Measurements from ENCODE around the gene CSAD. TPM values are rescaled to one million over a fixed set of nuclear protein-coding genes. Genes with fewer than 3 reads are reported as not detected.
A peak's percentile ranks its signal among the peaks of the same experiment; 100 is the strongest.

The CSAD gene
- total and polyA plus RNA-seq, 11 donors, result 4.3 to 26.5 (median 8.2) TPM

GRCh38 chr12:53218551-53219291, 38.0 kb upstream of the CSAD start:
- Histone ChIP-seq H3K4me3 (peak overlapping the region; percentile 57 to 95 (median 74)), H3K27me3 (no peaks in the 10 kb centered on the region), H3K36me3 (peaks cover 0 to 16% (median 7%) of the 10 kb centered on the region in 9 donors), H3K9me3 (no peaks in the 10 kb centered on the region), H3K4me1 (peaks cover 13 to 88% (median 62%) of the 10 kb centered on the region in 12 donors), H3K27ac (peak overlapping the region; percentile 29 to 100 (median 100))
- WGBS, 4 donors, result 31 to 47% (median 37%) methylated on average over 26 to 30 of the region's 30 CpGs
- TF ChIP-seq, protein P1, sequence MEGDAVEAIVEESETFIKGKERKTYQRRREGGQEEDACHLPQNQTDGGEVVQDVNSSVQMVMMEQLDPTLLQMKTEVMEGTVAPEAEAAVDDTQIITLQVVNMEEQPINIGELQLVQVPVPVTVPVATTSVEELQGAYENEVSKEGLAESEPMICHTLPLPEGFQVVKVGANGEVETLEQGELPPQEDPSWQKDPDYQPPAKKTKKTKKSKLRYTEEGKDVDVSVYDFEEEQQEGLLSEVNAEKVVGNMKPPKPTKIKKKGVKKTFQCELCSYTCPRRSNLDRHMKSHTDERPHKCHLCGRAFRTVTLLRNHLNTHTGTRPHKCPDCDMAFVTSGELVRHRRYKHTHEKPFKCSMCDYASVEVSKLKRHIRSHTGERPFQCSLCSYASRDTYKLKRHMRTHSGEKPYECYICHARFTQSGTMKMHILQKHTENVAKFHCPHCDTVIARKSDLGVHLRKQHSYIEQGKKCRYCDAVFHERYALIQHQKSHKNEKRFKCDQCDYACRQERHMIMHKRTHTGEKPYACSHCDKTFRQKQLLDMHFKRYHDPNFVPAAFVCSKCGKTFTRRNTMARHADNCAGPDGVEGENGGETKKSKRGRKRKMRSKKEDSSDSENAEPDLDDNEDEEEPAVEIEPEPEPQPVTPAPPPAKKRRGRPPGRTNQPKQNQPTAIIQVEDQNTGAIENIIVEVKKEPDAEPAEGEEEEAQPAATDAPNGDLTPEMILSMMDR (IDR thresholded peaks at IDR 0.05), result no peak
- TF ChIP-seq POLR2A (IDR thresholded peaks at IDR 0.05), result no peak
- DNase-seq, result peak in 2 of 5 donors; percentile 48 to 67
- no peak for ATAC-seq
- intact Hi-C loops (cut with DNase I), result loop anchor here in 2 of 10 donors (2.0 to 10.0 kb wide), 2 partner anchors 32 to 286 kb away; partner anchors contain the start of genes NPFF (in 1 of the 2) and TARBP2 (in 1 of the 2)

- Histone ChIP-seq H3K27me3 (no peaks in the 10 kb centered on the region), H3K4me3 (peak overlapping the region in 11 of 12 donors; percentile 57 to 95 (median 77)), H3K9me3 (no peaks in the 10 kb centered on the region), H3K36me3 (peaks cover 0 to 24% (median 15%) of the 10 kb centered on the region in 9 donors), H3K27ac (peak overlapping the region; percentile 29 to 100 (median 100)), H3K4me1 (peaks cover 16 to 88% (median 61%) of the 10 kb centered on the region in 12 donors)
- whole genome bisulfite sequencing, 4 donors, result 31 to 49% (median 36%) methylated on average over 2 to 3 of the region's 3 CpGs
- ATAC-seq, result no peak
- intact Hi-C loops (cut with DNase I), result loop anchor here in 2 of 10 donors (2.0 to 10.0 kb wide), 2 partner anchors 33 to 287 kb away; partner anchors contain the start of genes NPFF (in 1 of the 2) and TARBP2 (in 1 of the 2)
- TF ChIP-seq, protein P1 (IDR thresholded peaks at IDR 0.05), result no peak
- TF ChIP-seq POLR2A (IDR thresholded peaks at IDR 0.05), result no peak
- peak in 1 of 5 donors; percentile 29 for DNase-seq
Measured at GRCh38 chr12:53217931-53218307, 37.2 kb upstream of the CSAD start.

DNA sequence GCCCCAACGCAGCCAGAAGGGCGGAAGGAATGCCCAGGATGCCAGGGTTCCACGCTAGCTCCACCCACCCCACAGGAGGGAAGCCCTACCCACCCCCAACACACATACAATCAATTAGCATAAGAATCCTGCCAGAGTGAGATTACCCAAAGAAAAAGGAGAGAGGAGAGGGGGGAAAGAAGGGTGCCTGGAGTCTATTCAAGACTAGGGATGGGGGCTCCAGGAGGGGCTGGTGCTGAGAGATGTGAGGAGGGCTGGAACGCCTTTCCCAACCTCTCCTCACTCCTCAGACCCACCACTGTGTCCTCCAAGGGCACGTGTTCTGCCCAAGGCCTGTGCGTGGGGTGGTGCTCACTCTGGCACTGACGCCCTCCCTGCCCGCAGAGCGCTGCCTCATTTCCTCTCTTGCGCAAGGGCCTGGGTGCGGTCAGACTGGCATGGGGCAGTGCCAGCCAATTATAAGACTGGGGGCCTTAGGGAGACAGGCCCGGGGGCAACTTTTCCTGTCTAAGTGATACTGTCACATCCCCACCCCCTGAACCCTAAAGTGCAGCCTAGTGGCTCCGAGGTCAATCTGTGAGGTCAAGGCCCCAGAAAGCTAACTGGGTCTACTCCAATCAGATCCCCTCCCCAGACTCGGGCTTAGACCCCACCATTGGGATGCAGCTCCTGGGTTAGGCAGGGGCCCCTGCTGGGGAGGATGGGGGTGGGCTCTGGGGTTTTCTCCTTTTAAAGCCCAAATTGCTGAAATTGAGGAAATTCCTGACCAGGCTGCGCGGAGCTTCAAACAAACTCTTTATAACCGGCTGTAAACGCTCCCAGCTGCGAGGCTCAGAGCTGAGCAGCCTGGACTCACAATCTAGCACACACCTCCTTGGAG, 36.6 kb upstream of the CSAD start:
- no peaks in the 10 kb centered on the region for H3K27me3 ChIP-seq
- H3K4me3 ChIP-seq, result peak overlapping the region in 7 of 12 donors; percentile 68 to 95 (median 79)
- no peaks in the 10 kb centered on the region for H3K9me3 ChIP-seq
- ATAC-seq (no peak), DNase-seq (peak in 2 of 5 donors; percentile 50 to 77)
- peaks cover 0 to 30% (median 20%) of the 10 kb centered on the region in 9 donors for H3K36me3 ChIP-seq
- peaks cover 16 to 85% (median 57%) of the 10 kb centered on the region in 12 donors for H3K4me1 ChIP-seq
- 56 to 65% (median 62%) methylated on average over 19 of the region's 19 CpGs for WGBS, 4 donors
- peak overlapping the region; percentile 29 to 100 (median 100) for H3K27ac ChIP-seq
- intact Hi-C loops (cut with DNase I), result loop anchor here in 1 of 10 donors (10.0 kb wide), 1 partner anchor 288 kb away; the partner anchor contains the start of genes NPFF and TARBP2
- TF ChIP-seq, protein P1 (IDR thresholded peaks at IDR 0.05), result no peak
- TF ChIP-seq POLR2A (IDR thresholded peaks at IDR 0.05), result no peak
